ENCODE results near the gene PBXIP1. TPM values are rescaled to one million over a fixed set of nuclear protein-coding genes. Genes with fewer than 3 reads are reported as not detected.

Gene PBXIP1
- total and polyA plus RNA-seq, 10 of the 15 experiments (the other 5 are each of a cell fraction or from before 2014, with no cell fraction given), result 0.63 to 25.6 (median 15.4) TPM

GRCh38 chr1:154910851-154911250 lies 45.0 kb downstream of the PBXIP1 start (continued):
- TF ChIP-seq GATAD2B (conservative IDR thresholded peaks at IDR 0.05; ENCODE audit: low read depth), result no peak
- no peak for TF ChIP-seq ZNF384 (IDR thresholded peaks at IDR 0.05; ENCODE audit: borderline replicate concordance, low read depth, low read length)
- no peak for TF ChIP-seq MEF2B (IDR thresholded peaks at IDR 0.05; ENCODE audit: partially characterized antibody, poor library complexity, severe bottlenecking)
- no peak for TF ChIP-seq ETV6 (conservative IDR thresholded peaks at IDR 0.05 in 1 of 2, IDR thresholded peaks at IDR 0.05 in 1 of 2; ENCODE audit: borderline replicate concordance in 1 of 2, low read depth in 1 of 2)

GRCh38 chr1:154908937-154909336 lies 47.0 kb downstream of the PBXIP1 start:
- 63% methylated on average over 5 of the region's 5 CpGs for WGBS (ENCODE audit: insufficient coverage, insufficient replicate concordance, low lambda C conversion rate, missing lambda C conversion rate)
- in situ Hi-C loops (cut with MboI) (no loop called here), intact Hi-C loops (cut with micrococcal nuclease; ENCODE audit: unreplicated experiment) (no loop called here)
- no TSS peak for BruUV-seq (replicated peaks)
- FAIRE-seq (no peak), DNase-seq (ENCODE audit: low read depth, low spot score) (no peak), ATAC-seq (no peak)
- no peak overlapping the region for H3K4me2 ChIP-seq (ENCODE audit: control insufficient read depth, insufficient read depth)
- H4K20me1 ChIP-seq (ENCODE audit: control insufficient read depth, insufficient read depth), result no peaks in the 10 kb centered on the region
- no peaks in the 10 kb centered on the region; the same call in 2 of the 3 replicates for H3K9me3 ChIP-seq (replicated peaks; ENCODE audit: control insufficient read depth, insufficient read depth, low read length)
- H3K4me1 ChIP-seq (ENCODE audit: control insufficient read depth, insufficient read depth, low read length), result no peaks in the 10 kb centered on the region
- H3K27me3 ChIP-seq (replicated peaks in 1 of 2; ENCODE audit: control insufficient read depth in 2 of 2, insufficient read depth in 2 of 2, low read length in 1 of 2), result no peaks in the 10 kb centered on the region
- H3K27ac ChIP-seq (ENCODE audit: control insufficient read depth, insufficient read depth), result no peak overlapping the region
- ChIA-PET SMC1A (ENCODE audit: uncharacterized antibody, unreplicated experiment) (no interaction called here), RAD21 (ENCODE audit: unreplicated experiment) (no interaction called here), CTCF (interaction anchor here (0.9 kb wide), 1 partner anchor 12 kb away, joined by 3 read pairs; no protein-coding TSS in a partner anchor), POLR2A (no interaction called here)
- H3K4me3 ChIP-seq, result no peak overlapping the region
- H3K9ac ChIP-seq (ENCODE audit: control insufficient read depth, insufficient read depth, low read length), result no peak overlapping the region
- H2AFZ ChIP-seq (ENCODE audit: control insufficient read depth, low read depth, low read length), result no peak overlapping the region
- no peaks in the 10 kb centered on the region for H3K36me3 ChIP-seq (ENCODE audit: control insufficient read depth in 2 of 2, insufficient read depth in 2 of 2, low read length in 1 of 2)
- no peaks in the 10 kb centered on the region for H3K79me2 ChIP-seq (ENCODE audit: control insufficient read depth, insufficient read depth, low read length)
- TF ChIP-seq RAD21 (IDR thresholded peaks at IDR 0.05; ENCODE audit: insufficient read depth, low read depth, low read length) (no peak), POU2F2 (IDR thresholded peaks at IDR 0.05; ENCODE audit: borderline replicate concordance, low read depth, low read length) (no peak), PRDM15 (CRISPR knock-in tag; IDR thresholded peaks at IDR 0.05) (no peak), BCLAF1 (IDR thresholded peaks at IDR 0.05) (no peak)
- TF ChIP-seq, protein P1, sequence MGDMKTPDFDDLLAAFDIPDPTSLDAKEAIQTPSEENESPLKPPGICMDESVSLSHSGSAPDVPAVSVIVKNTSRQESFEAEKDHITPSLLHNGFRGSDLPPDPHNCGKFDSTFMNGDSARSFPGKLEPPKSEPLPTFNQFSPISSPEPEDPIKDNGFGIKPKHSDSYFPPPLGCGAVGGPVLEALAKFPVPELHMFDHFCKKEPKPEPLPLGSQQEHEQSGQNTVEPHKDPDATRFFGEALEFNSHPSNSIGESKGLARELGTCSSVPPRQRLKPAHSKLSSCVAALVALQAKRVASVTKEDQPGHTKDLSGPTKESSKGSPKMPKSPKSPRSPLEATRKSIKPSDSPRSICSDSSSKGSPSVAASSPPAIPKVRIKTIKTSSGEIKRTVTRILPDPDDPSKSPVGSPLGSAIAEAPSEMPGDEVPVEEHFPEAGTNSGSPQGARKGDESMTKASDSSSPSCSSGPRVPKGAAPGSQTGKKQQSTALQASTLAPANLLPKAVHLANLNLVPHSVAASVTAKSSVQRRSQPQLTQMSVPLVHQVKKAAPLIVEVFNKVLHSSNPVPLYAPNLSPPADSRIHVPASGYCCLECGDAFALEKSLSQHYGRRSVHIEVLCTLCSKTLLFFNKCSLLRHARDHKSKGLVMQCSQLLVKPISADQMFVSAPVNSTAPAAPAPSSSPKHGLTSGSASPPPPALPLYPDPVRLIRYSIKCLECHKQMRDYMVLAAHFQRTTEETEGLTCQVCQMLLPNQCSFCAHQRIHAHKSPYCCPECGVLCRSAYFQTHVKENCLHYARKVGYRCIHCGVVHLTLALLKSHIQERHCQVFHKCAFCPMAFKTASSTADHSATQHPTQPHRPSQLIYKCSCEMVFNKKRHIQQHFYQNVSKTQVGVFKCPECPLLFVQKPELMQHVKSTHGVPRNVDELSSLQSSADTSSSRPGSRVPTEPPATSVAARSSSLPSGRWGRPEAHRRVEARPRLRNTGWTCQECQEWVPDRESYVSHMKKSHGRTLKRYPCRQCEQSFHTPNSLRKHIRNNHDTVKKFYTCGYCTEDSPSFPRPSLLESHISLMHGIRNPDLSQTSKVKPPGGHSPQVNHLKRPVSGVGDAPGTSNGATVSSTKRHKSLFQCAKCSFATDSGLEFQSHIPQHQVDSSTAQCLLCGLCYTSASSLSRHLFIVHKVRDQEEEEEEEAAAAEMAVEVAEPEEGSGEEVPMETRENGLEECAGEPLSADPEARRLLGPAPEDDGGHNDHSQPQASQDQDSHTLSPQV (IDR thresholded peaks at IDR 0.05), result no peak
